Measurements from ENCODE around the gene RTN4.
"Not testable (repeated sequence)": the region's sequence is repeated elsewhere in the genome, so short reads cannot be mapped to it uniquely, and the experiment has no call there.

The RTN4 gene

GRCh38 chr2:55003706-55004639 is 46.3 kb downstream of the RTN4 start:
- DNase-seq: no peak

- DNase-seq: no peak
Observed at GRCh38 chr2:55001716-55002115, 48.5 kb downstream of the RTN4 start.

- no peak for DNase-seq
Observed at GRCh38 chr2:55000341-55000740, 49.9 kb downstream of the RTN4 start.

- DNase-seq: no peak
Observed at GRCh38 chr2:54999182-54999581, 51.1 kb downstream of the RTN4 start.

GRCh38 chr2:54997826-54998225 is 52.4 kb downstream of the RTN4 start:
- no peak for DNase-seq

GRCh38 chr2:54995553-54995952 is 54.7 kb downstream of the RTN4 start:
- no peak for DNase-seq

- not testable (repeated sequence) for DNase-seq
Observed at GRCh38 chr2:54990694-54991093, 59.6 kb downstream of the RTN4 start.

- no peak for DNase-seq
Observed at GRCh38 chr2:54988612-54989011, 61.6 kb downstream of the RTN4 start.

GRCh38 chr2:54986264-54986663 is 64.0 kb downstream of the RTN4 start:
- no peak for DNase-seq

GRCh38 chr2:54984476-54984875 is 65.8 kb downstream of the RTN4 start:
- DNase-seq: no peak

GRCh38 chr2:54983345-54984220 is 66.7 kb downstream of the RTN4 start:
- no peak for DNase-seq

GRCh38 chr2:54981385-54981784 is 68.9 kb downstream of the RTN4 start:
- no peak for DNase-seq

- DNase-seq: no peak
Observed at GRCh38 chr2:54979321-54980044, 70.8 kb downstream of the RTN4 start.

GRCh38 chr2:54977149-54977548 is 73.1 kb downstream of the RTN4 start:
- DNase-seq: no peak

GRCh38 chr2:54975598-54976492 is 74.4 kb downstream of the RTN4 start:
- no peak for DNase-seq

- no peak for DNase-seq
Observed at GRCh38 chr2:54975175-54975574, 75.1 kb downstream of the RTN4 start.

GRCh38 chr2:54969940-54970338 is 80.3 kb downstream of the RTN4 start:
- DNase-seq: no peak

GRCh38 chr2:54969295-54969939 is 80.8 kb downstream of the RTN4 start:
- DNase-seq: no peak

GRCh38 chr2:54968561-54969218 is 81.6 kb downstream of the RTN4 start:
- DNase-seq: no peak

GRCh38 chr2:54967759-54968365 is 82.4 kb downstream of the RTN4 start:
- no peak for DNase-seq
